GM12874 (cell line): Measurements from ENCODE around the gene DISC1.

Experiments
- CTCF ChIP-seq: IDR thresholded peaks from 2 replicates; pipeline ENCODE4 v1.5.1; 2011; ENCODE audit warnings: low read depth, mild to moderate bottlenecking, control low read depth, low read length, moderate library complexity; ENCODE audit not compliant: insufficient read depth

Gene DISC1

GRCh38 chr1:232057217-232057895 lies 430.8 kb downstream of the DISC1 start:
- TF ChIP-seq CTCF = no peak

- TF ChIP-seq CTCF = no peak
These were observed 431.3 kb downstream of the DISC1 start for GRCh38 chr1:232057896-232058274.

GRCh38 chr1:232059726-232060374 lies 433.3 kb downstream of the DISC1 start:
- no peak for TF ChIP-seq CTCF

- no peak for TF ChIP-seq CTCF
These were observed 436.4 kb downstream of the DISC1 start for GRCh38 chr1:232062967-232063366.

- TF ChIP-seq CTCF = no peak
These were observed 439.9 kb downstream of the DISC1 start for GRCh38 chr1:232066521-232066920.

GRCh38 chr1:232074265-232074664 lies 447.7 kb downstream of the DISC1 start:
- TF ChIP-seq CTCF = no peak

GRCh38 chr1:232077809-232078208 lies 451.2 kb downstream of the DISC1 start:
- no peak for TF ChIP-seq CTCF
